ENCODE results near the gene RUFY3. TPM values are rescaled to one million over a fixed set of nuclear protein-coding genes. Genes with fewer than 3 reads are reported as not detected.
"Not testable (repeated sequence)": the region's sequence is repeated elsewhere in the genome, so short reads cannot be mapped to it uniquely, and the experiment has no call there.

The RUFY3 gene
- total RNA-seq, 1 donor from 2014 or later = 35.6 TPM

DNA sequence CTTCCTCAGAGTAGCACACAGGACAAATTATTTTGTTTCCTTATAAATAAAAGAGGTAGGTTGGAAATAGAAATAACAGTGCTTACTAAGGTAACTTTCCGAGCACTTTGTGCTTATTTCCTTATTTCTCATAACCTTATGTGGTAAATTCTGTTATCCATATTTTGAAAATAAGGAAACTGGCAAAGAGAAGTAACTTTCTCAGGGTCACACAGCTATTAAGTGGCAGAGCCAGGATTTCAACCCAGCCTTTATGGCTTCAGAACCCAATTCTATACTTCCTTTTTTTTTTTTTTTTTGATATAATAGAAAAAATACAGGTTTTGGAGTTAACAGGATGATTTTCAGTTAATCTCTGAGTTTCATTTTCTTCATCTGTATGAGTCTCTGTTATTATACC is 30.1 kb upstream of the RUFY3 start:
- H3K4me3 ChIP-seq (ENCODE audit: low read depth, low read length) = no peak overlapping the region
- H3K27me3 ChIP-seq (ENCODE audit: control insufficient read depth, insufficient read depth, low read length) = no peaks in the 10 kb centered on the region
- TF ChIP-seq, protein P1, sequence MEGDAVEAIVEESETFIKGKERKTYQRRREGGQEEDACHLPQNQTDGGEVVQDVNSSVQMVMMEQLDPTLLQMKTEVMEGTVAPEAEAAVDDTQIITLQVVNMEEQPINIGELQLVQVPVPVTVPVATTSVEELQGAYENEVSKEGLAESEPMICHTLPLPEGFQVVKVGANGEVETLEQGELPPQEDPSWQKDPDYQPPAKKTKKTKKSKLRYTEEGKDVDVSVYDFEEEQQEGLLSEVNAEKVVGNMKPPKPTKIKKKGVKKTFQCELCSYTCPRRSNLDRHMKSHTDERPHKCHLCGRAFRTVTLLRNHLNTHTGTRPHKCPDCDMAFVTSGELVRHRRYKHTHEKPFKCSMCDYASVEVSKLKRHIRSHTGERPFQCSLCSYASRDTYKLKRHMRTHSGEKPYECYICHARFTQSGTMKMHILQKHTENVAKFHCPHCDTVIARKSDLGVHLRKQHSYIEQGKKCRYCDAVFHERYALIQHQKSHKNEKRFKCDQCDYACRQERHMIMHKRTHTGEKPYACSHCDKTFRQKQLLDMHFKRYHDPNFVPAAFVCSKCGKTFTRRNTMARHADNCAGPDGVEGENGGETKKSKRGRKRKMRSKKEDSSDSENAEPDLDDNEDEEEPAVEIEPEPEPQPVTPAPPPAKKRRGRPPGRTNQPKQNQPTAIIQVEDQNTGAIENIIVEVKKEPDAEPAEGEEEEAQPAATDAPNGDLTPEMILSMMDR (IDR thresholded peaks at IDR 0.05; ENCODE audit: insufficient read depth, low read length, poor library complexity, severe bottlenecking) = no peak
- no peaks in the 10 kb centered on the region for H3K36me3 ChIP-seq (ENCODE audit: control insufficient read depth, insufficient read depth, low read length)
- no peak for DNase-seq (ENCODE audit: low read depth)

DNA sequence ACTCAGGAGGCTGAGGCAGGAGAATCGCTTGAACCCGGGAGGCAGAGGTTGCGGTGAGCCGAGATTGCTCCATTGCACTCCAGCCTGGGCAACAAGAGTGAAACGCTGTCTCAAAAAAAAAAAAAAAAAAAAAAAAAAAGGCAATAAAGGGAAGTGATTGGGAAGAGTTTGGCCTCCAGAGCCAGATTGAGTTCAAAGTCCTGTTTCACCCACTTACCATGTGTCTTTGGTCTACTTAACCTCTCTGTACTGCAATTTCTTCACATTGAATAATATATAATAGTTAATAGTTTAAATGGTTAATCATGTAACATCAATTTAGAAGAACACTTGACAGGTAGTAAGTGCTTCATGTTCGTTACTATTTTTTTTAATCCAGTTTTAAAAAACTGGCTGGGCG is 27.1 kb upstream of the RUFY3 start:
- H3K4me3 ChIP-seq (ENCODE audit: low read depth, low read length); DNase-seq (ENCODE audit: low read depth); H3K27me3 ChIP-seq (ENCODE audit: control insufficient read depth, insufficient read depth, low read length); H3K36me3 ChIP-seq (ENCODE audit: control insufficient read depth, insufficient read depth, low read length): not testable (repeated sequence)

DNA sequence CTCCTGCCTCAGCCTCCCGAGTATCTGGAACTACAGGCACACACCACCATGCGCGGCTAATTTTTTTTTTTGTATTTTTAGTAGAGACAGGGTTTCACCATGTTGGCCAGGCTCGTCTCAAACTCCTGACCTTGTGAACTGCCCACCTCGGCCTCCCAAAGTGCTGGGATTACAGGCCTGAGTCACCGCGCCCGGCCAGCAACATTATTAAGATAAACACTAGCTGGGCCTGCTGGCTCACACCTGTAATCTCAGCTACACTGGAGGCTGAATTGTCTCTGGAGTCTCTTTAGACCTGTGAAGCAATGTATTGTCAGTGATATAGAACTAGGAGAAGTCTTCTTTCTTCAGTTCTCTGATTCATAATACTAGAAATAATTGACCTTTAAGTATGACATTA is 23.3 kb upstream of the RUFY3 start:
- not testable (repeated sequence) for H3K36me3 ChIP-seq (ENCODE audit: control insufficient read depth, insufficient read depth, low read length); H3K27me3 ChIP-seq (ENCODE audit: control insufficient read depth, insufficient read depth, low read length)

DNA sequence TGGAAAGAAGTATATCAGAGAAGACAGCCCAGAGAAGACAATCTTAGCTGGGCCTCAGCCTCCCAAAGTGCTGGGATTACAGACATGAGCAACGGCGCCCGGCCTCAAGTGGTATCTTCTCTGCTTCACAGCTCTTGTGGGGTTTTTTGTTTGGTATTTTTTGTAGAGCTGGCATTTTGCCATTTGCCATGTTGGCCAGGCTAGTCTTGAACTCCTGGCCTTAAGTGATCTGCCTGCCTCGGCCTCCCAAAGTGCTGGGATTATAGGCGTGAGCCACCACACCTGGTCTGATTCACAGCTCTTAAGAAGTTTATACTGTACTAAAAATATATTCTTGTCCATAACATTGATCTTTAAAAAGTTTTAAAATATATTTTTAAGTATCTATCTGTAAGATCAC is 21.1 kb upstream of the RUFY3 start:
- no peaks in the 10 kb centered on the region for H3K36me3 ChIP-seq (ENCODE audit: control insufficient read depth, insufficient read depth, low read length)
- no peak overlapping the region for H3K4me3 ChIP-seq (ENCODE audit: low read depth, low read length)
- TF ChIP-seq, protein P1 (IDR thresholded peaks at IDR 0.05; ENCODE audit: insufficient read depth, low read length, poor library complexity, severe bottlenecking) = no peak
- no peaks in the 10 kb centered on the region for H3K27me3 ChIP-seq (ENCODE audit: control insufficient read depth, insufficient read depth, low read length)
- DNase-seq (ENCODE audit: low read depth) = no peak

More for the DNA sequence above, 23.3 kb upstream of the RUFY3 start:
- not testable (repeated sequence) for H3K4me3 ChIP-seq (ENCODE audit: low read depth, low read length); DNase-seq (ENCODE audit: low read depth)

DNA sequence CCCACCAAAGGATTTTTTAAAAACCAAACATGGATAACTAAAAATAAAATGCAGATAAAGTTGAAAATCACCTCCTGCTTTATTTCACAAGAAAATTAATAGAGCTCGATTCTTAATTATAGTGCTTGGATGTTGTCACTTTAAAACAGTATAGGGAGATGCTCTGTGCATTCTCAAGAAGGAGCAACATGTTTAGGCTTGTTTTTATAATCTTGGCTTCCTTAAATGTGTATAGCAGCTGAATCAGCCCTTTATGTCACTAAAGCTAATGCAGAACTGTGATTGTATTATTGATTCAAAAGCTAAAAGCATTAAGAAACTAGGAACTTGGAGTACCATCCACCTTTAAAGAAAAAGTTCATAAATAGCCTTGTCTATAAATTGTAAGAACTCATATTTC is 20.5 kb upstream of the RUFY3 start:
- no peak overlapping the region for H3K4me3 ChIP-seq (ENCODE audit: low read depth, low read length)
- no peak for DNase-seq (ENCODE audit: low read depth)
- no peaks in the 10 kb centered on the region for H3K27me3 ChIP-seq (ENCODE audit: control insufficient read depth, insufficient read depth, low read length)
- TF ChIP-seq, protein P1 (IDR thresholded peaks at IDR 0.05; ENCODE audit: insufficient read depth, low read length, poor library complexity, severe bottlenecking) = no peak
- H3K36me3 ChIP-seq (ENCODE audit: control insufficient read depth, insufficient read depth, low read length) = no peaks in the 10 kb centered on the region

DNA sequence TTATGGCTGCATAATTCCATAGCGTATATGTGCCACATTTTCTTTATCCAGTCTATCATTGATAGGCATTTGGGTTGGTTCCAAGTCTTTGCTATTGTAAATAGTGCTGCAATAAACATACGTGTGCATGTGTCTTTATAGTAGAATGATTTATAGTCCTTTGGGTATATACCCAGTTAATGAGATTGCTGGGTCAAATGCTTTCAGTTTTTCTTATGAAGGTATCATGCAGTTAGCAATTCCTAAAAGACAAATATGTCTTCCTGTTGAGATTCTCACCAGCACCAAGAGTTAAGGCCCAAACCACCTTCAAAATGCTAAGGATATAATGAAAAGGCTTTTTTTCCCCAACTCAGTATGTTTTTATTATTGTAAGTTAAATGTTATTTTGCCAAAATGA is 19.2 kb upstream of the RUFY3 start:
- H3K36me3 ChIP-seq (ENCODE audit: control insufficient read depth, insufficient read depth, low read length); H3K4me3 ChIP-seq (ENCODE audit: low read depth, low read length); H3K27me3 ChIP-seq (ENCODE audit: control insufficient read depth, insufficient read depth, low read length); DNase-seq (ENCODE audit: low read depth): not testable (repeated sequence)

DNA sequence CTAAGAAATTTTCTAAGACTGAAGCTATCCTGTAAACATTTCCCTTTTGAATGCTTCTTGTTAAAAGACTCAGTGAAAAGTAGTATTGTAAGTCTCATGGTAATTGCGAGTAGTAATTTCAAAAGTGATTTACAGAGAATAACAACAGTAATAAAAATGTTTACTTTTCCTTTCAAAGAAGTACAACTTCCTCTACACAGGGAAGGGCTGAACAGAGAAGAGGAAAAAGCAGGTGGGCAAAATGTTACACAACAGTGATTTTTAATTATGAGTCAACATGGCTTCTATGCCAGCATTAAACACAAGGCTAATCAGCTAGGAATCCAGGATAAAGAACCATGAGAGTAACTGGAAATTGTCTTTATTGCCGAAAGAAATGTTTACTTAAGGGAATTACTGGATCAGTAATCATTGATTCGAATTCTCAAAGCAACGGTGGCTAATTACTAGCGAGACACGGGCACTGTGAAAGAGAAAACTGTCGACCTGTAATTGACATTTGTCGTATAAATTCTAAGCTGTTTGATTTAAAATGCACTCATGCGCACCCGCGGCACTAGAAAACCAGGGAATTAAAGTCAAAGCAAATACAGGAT is 18.0 kb upstream of the RUFY3 start:
- no peaks in the 10 kb centered on the region for H3K27me3 ChIP-seq (ENCODE audit: control insufficient read depth, insufficient read depth, low read length)
- no peak for DNase-seq (ENCODE audit: low read depth)
- H3K4me3 ChIP-seq (ENCODE audit: low read depth, low read length) = peak overlapping the region; percentile 56
- TF ChIP-seq, protein P1 (IDR thresholded peaks at IDR 0.05; ENCODE audit: insufficient read depth, low read length, poor library complexity, severe bottlenecking) = no peak
- no peaks in the 10 kb centered on the region for H3K36me3 ChIP-seq (ENCODE audit: control insufficient read depth, insufficient read depth, low read length)

Data from kidney epithelial cell (primary cell).